Activated naive CD4-positive, alpha-beta T cell treated with anti-CD3 and anti-CD28 coated beads, Interleukin-2, amount 50 U/mL, for 72 hours (primary cell): ENCODE data around the gene MAGI2. TPM values are rescaled to one million over a fixed set of nuclear protein-coding genes. Genes with fewer than 3 reads are reported as not detected.

Experiments used
- ATAC-seq, 2 donors: fragments of 150-1000 bp; cut with Tn5 transposase; 2 replicates each; pipeline ENCODE4 v1.10.0; 2021; ENCODE audit warnings: mild to moderate bottlenecking in 2 of 2, moderate library complexity in 2 of 2
- DNase-seq, 2 donors: peaks; one replicate each; pipeline ENCODE4 v3.0.0; 2021 to 2022; ENCODE audit warnings: low spot score in 2 of 2
- H3K27ac Mint-ChIP-seq, 2 donors: one replicate each; pipeline ENCODE4 v1.8.0; 2022; ENCODE audit warnings: mild to moderate bottlenecking in 2 of 2, mixed read lengths in 2 of 2
- H3K36me3 Mint-ChIP-seq, 2 donors: one replicate each; pipeline ENCODE4 v1.8.0; 2022; ENCODE audit warnings: mixed read lengths in 2 of 2
- H3K9me3 Mint-ChIP-seq, 2 donors: one replicate each; pipeline ENCODE4 v1.8.0; 2022; ENCODE audit warnings: mixed read lengths in 2 of 2
- total RNA-seq, 2 donors: library from RNA; stranded (reverse); gene quantifications; one replicate each; pipeline ENCODE4 v1.2.3, GENCODE V29; 2022

The MAGI2 gene
- total RNA-seq, 2 donors from 2014 or later: 0.16 TPM; not detected in 1

DNA sequence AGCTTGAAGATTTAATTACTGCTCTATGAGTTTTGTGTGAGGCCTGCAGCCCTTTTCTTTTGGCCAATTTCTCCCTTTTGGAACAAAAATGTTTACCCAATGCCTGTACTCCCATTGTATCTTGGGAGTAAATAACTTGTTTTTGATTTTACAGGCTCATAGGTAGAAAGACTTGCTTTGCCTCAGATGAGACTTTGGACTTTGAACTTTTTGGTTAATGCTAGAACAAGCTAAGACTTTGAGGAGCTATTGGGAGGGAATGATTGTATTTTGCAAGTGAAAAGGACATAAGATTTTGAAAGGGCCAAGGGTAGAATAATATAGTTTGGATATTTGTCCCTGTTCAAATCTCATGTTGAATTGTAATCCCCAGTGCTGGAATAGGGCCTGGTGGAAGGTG, 152.0 kb downstream of the MAGI2 start:
- ATAC-seq: no peak
- Mint-ChIP-seq H3K27ac (no peak overlapping the region), H3K9me3 (peaks cover 0 to 13% of the 10 kb centered on the region in 2 donors)

DNA sequence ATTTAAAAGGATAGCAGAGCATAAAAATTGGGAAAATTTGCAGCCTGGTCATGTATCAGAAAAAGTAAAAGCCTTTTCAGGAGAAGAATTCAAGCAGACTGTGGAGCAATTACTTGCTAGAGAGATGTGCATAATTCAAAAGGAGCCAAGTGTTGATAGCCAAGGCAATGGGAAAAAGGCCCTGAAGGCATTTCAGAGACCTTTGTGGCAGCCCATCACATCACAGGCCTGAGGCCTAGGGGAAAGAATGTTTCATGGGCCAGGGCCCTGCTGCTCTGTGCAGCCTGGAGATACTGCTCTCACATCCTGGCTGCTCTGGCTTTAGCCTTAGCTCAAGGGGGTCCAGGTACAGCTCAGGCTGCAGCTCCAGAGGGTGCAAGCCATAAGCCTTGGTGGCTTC, 152.9 kb downstream of the MAGI2 start:
- Mint-ChIP-seq H3K27ac (no peak overlapping the region), H3K36me3 (peaks cover 0 to 7% of the 10 kb centered on the region in 2 donors), H3K9me3 (peaks cover 0 to 13% of the 10 kb centered on the region in 2 donors)
- no peak for ATAC-seq
- DNase-seq: no peak

More for the DNA sequence above, 152.0 kb downstream of the MAGI2 start:
- DNase-seq: no peak
- H3K36me3 Mint-ChIP-seq: peaks cover 0 to 7% of the 10 kb centered on the region in 2 donors

DNA sequence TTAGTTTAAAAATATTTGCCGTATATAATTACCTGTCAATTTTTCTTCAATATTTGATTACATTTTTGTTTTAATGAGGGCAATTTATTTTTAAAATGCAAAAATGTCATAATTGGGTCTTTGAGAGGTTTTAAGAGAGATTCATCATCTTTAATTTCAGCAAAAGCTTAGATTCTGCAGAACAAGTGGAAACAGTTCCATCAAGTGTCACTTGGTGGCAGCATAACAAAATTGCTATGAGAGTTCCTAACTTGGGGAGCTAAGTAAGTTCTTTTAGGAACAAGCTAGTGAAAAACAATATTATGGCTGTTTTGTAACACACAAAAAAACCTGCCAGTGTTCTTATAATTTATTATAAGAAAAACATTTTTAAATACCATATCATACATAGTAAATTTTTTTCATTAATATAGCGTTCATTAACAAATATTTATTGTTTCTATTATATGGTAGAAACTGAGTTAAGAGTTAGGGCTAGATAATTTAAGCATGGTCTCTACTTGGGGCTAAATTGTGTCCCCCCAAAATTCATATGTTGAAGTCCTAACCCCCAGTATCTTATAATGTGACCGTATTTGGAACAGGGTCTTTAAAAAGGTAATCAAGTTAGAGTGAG, 155.2 kb downstream of the MAGI2 start:
- Mint-ChIP-seq H3K27ac (no peak overlapping the region), H3K36me3 (peaks cover 0 to 7% of the 10 kb centered on the region in 2 donors), H3K9me3 (peaks cover 0 to 13% of the 10 kb centered on the region in 2 donors)
- DNase-seq (no peak), ATAC-seq (no peak)

DNA sequence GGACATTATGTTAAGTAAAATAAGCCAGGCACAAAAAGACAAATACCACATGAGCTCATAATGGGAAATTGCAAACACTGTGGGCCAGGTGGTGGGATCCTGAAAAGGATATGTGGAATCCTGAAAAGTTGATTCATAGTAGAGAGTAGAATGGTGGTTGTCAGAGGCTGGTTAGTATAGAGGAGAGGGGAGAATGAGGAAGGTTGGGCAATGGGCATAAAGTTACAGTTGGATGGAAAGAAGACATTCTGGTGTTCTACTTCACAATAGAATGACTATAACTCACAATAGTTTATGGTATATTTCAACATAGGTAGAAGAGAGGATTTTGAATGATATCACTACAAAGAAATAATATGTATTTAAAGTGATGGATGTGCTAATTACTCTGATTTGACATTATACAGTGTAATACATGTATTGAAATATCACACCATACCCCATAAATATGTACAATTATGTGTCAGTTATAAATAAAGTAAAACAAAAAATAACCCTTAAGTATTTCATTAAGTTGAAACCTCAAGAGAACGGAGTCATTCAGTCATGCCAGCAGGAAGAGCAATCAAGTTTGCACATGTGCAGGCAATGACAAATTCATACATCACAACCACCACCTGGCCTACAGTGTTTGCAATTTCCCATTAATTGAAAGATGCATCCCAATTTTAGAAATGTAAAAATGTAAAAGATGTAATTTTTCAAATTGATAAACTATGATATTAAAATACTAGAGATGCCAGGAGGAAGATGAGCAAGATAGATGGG, 156.7 kb downstream of the MAGI2 start:
- DNase-seq (no peak), ATAC-seq (no peak)
- H3K9me3 Mint-ChIP-seq: peaks cover 0 to 17% of the 10 kb centered on the region in 2 donors
- H3K27ac Mint-ChIP-seq: no peak overlapping the region
- peaks cover 0 to 7% of the 10 kb centered on the region in 2 donors for H3K36me3 Mint-ChIP-seq

DNA sequence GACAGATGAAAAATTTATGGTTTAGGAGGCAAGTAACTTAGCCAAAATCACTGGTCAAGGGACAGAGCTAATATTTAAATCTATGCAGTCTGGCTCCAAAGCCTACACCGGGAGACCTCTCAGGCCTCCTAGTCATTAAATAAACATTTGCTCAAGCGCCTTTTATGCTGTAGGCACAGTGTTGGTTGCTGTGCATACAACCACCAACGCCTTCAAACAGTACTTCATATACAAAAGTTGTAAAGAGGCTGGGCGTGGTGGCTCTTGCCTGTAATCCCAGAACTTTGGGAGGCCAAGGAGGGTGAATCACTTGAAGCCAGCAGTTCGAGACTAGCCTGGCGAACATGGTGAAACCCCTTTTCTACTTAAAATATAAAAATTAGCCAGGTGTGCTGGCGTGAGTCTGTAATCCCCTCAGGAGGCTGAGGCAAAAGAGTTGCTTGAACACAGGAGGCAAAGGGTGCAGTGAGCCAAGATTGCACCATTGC, 159.8 kb downstream of the MAGI2 start:
- ATAC-seq: no peak
- Mint-ChIP-seq H3K9me3 (peaks cover 0 to 4% of the 10 kb centered on the region in 2 donors), H3K27ac (no peak overlapping the region), H3K36me3 (peaks cover 0 to under 1% of the 10 kb centered on the region in 2 donors)
- DNase-seq: no peak

DNA sequence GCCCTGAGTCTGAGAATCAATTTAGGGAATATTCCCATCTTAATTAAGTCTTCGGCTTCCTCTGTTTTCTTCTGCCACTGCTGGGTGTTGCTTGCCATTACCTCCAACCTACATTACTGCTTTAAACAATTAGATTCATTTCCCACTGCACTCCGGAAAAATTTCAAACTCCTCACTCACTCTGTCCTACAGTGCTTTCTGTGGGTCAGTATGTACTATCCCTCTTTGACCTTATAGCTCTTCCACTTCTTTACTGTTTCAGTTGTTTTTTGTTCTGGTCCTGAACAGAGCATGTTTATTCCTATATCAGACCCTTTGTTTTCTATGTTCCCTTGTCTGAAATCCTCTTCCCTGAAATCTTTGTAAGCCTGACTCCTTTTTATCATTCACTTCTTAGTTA, 160.6 kb downstream of the MAGI2 start:
- no peak for ATAC-seq

DNA sequence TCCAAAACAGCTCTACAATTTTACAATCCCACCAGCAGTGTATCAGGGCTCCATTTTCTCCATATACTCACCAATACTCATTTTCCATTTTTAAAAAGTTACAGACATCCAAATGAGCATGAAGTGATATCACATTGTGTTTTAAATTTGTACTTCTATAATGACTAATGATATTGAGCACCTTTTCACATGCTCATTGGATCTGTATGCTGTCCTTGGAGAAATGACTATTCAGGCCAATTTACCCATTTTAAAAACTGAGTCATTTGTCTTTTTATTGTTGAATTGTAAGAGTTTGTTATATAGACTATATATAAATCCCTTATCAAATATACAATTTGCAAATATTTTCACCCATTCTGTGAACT, 162.0 kb downstream of the MAGI2 start:
- DNase-seq (no peak), ATAC-seq (no peak)
- H3K36me3 Mint-ChIP-seq: no peaks in the 10 kb centered on the region
- H3K9me3 Mint-ChIP-seq: peaks cover 0 to 4% of the 10 kb centered on the region in 2 donors
- no peak overlapping the region for H3K27ac Mint-ChIP-seq

More for the DNA sequence above, 160.6 kb downstream of the MAGI2 start:
- Mint-ChIP-seq H3K27ac (no peak overlapping the region), H3K9me3 (peaks cover 0 to 4% of the 10 kb centered on the region in 2 donors), H3K36me3 (no peaks in the 10 kb centered on the region)
- DNase-seq: no peak

DNA sequence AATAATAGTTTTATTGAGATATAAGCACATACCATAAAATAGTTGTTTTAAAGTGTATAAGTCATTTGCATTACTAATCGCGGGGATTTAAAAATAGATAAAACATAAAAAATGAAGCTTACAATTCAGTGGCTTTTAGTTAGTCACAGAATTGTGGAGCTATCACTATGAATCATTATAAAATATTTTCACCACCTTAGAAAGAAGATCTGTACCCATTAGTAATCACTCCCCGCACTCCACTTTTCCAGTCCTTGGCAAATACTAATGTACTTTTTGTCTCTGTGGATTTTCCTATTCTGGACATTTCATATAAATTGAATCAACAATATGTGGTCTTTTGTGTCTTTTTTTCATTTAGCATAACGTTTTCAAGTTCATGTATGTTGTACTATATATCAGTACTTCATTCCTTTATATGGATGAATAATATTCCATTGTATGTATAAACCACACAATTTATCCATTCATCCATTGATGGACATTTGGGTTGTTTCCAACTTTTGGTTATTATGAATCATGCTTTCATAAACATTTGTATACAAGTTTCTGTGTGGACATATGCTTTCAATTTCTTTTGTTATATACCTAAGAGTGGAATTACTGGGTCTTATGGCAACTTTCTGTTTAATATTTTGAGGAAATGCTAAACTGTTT, 162.5 kb downstream of the MAGI2 start:
- Mint-ChIP-seq H3K9me3 (peaks cover under 1 to 4% of the 10 kb centered on the region in 2 donors), H3K36me3 (no peaks in the 10 kb centered on the region), H3K27ac (no peak overlapping the region)
- no peak for DNase-seq
- no peak for ATAC-seq

DNA sequence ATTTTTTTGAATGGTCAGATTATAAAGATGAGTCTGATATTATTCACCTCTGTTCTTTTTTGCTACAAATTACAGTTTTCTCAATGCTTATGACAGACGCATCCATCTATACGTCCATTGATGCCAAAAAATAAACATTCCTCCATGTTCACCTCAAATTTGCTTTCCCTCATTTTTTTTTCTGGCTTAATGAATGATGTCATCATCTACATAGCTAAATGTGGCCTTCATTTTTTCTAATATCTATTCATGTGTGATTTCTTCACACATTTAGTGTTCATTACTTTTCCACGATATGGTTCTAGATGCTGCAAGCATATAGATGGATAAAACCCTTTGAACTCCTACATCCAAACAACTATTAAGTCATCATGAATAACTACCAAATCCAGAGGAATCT, 163.1 kb downstream of the MAGI2 start:
- DNase-seq (no peak), ATAC-seq (no peak)
- H3K9me3 Mint-ChIP-seq: peaks cover 4 to 5% of the 10 kb centered on the region in 2 donors
- no peaks in the 10 kb centered on the region for H3K36me3 Mint-ChIP-seq
- no peak overlapping the region for H3K27ac Mint-ChIP-seq

DNA sequence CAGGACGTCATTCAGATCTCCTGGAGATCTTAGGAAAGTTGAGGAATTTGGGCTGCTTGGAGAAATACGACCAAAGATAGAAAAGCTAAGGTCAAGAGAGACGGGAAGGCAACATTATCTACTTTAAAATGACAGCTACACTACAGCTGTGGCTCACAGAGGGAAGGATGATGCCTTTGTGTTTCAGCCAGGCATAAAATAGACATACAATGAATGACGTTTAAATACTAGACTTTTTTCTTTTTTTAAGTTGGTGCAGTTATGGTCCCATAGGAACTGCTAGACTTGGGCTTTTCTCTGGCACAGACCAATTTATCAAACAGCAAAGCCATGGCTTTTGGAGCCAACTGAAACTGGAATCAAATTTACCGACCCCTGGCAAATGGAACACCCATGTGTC, 164.8 kb downstream of the MAGI2 start:
- Mint-ChIP-seq H3K27ac (no peak overlapping the region), H3K9me3 (peaks cover 4 to 5% of the 10 kb centered on the region in 2 donors), H3K36me3 (no peaks in the 10 kb centered on the region)
- ATAC-seq: no peak
- no peak for DNase-seq

DNA sequence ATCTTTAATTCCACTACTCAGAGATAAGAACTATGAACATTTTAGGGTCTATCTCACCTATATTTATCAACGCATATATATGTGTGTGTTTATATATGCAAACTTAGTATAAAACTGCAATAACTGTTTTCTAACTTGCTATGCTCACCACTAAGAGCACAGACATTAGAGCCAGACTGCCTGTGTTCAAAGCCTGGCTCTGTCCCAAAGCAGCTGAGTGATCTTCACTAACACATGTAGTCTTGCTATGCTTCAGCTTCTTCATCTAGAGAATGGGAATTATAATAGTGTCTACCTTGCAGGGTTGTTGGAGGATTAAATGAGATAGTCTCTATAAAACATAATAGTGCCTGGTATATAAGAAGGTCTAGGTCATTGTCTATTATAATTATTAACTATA, 165.5 kb downstream of the MAGI2 start:
- ATAC-seq (no peak), DNase-seq (no peak)
- H3K36me3 Mint-ChIP-seq: no peaks in the 10 kb centered on the region
- no peak overlapping the region for H3K27ac Mint-ChIP-seq
- peaks cover 3 to 5% of the 10 kb centered on the region in 2 donors for H3K9me3 Mint-ChIP-seq

DNA sequence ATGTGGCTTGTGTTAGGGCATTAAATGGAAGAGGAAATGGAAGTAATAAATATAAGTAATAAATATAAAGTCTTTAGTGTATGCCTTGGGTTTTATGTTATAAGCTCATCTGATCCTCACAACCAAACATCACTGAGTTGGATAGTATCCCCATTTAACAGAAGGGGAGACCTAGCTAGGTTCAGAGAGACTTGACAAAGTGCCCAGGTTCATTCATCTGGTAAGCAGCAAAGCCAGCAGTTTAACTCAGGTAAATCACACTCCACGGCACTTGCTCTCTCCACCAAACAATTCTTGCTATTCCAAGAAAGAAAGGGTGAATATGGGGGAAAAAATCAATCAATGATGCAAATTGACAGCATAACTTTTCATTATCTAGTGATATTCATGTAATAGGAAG, 167.3 kb downstream of the MAGI2 start:
- Mint-ChIP-seq H3K9me3 (peaks cover 0 to 5% of the 10 kb centered on the region in 2 donors), H3K27ac (no peak overlapping the region), H3K36me3 (no peaks in the 10 kb centered on the region)
- ATAC-seq (no peak), DNase-seq (no peak)

DNA sequence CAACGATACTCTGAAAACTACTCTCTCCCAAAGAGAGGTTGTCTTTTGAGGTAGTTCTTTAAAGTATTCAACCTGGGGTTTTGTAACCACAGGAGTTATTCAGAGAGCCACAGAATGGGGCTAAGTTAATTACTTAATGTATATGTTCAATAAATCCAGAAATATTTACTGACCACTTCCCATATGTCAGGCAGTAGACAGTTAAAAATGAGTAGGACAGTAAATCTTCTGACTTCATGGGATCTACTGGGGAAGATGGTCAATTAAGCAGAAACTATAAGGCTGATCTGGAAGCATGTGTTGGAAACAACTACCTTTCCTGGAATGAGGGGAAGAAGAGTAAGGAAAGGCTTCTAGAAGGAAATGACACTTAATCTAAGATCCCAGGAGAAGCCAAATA, 167.7 kb downstream of the MAGI2 start:
- Mint-ChIP-seq H3K36me3 (no peaks in the 10 kb centered on the region), H3K9me3 (peaks cover 0 to 5% of the 10 kb centered on the region in 2 donors), H3K27ac (no peak overlapping the region)
- DNase-seq (no peak), ATAC-seq (no peak)

DNA sequence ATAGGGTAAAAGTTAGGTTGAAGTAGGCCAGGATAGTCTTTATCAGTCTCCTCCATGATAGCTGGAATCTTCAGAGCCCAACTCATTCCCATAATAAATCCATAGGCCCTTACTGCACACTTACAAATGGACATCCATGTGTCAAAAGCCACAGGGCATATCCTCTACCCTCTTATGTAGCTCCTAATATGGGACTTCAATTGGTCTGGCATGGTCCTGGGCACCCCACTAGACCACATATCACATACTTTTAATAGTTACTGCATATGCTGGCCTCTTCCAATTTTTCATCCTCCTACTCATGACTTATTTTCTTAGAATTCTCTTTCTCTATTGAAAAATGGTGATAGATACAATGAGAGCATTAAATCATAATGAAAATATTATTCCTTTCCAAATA, 169.3 kb downstream of the MAGI2 start:
- Mint-ChIP-seq H3K27ac (no peak overlapping the region), H3K9me3 (peaks cover 4 to 10% of the 10 kb centered on the region in 2 donors), H3K36me3 (no peaks in the 10 kb centered on the region)
- no peak for DNase-seq
- ATAC-seq: no peak

DNA sequence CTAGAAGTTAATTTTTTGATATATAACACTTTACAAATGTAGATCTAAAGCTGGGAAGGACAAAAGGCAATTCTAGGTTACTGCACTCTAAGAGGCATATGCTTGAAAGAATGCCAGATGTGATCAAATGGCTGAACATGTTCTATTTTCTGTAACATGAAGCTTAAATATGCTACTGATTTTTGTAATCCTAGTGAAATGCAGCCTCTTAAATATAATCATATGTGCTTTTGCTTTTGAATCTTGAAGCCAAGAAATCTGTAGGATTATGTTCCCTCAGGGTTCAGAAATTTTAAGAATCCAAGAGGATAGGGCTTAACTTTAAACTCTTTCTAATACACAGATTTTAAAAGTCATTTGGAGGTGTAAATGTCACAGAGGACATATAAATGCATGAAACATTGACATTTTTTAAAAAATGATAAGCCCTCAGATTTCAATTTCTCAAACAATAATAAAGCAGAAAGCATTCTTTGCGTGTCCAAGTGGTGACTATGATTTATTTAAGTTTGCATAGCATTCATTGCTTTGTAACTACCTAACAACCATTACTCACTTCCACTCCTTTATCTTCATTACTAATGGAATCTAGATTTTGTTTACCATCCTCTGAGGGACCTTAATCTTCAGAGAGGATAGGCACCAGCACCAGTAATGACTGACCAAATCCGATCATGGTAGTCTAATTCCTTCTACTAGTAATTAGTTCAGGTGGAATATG, 170.4 kb downstream of the MAGI2 start:
- Mint-ChIP-seq H3K9me3 (peaks cover 4 to 10% of the 10 kb centered on the region in 2 donors), H3K27ac (no peak overlapping the region), H3K36me3 (no peaks in the 10 kb centered on the region)
- ATAC-seq: no peak
- no peak for DNase-seq

DNA sequence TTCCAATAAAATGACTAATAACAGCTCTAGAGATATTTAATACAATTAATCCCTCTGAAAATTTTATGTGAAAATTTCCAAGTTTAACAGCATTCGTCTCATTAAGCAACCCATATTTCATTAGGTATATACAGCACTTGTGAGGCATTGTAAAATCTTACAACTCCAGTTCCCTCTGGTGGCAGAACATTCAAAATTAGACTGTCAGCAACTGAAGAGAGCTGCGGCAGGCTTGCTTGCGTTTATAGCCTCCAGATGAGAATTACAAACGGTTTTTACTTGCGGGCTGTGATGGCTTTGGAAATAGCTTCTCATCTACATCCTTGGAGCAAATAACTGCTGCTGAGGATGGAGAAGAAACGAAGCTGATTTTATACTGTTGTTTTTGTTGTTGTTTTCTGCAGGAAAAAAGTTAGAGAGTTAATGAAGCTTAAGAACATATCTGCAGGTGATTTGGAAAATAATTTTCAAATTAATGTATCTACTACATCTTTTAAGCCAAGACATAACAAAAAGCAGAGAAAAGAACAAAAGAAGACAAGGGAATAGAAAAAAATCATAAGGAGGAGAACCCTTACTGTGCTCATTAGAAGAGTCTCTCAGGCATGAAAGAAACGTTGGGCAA, 171.3 kb downstream of the MAGI2 start:
- no peak overlapping the region for H3K27ac Mint-ChIP-seq
- H3K9me3 Mint-ChIP-seq: peaks cover 4 to 10% of the 10 kb centered on the region in 2 donors
- DNase-seq: no peak
- no peaks in the 10 kb centered on the region for H3K36me3 Mint-ChIP-seq
- ATAC-seq: no peak
